ENCODE measurements around the gene MBNL3. TPM values are rescaled to one million over a fixed set of nuclear protein-coding genes. Genes with fewer than 3 reads are reported as not detected.
"Not testable (repeated sequence)": the region's sequence is repeated elsewhere in the genome, so short reads cannot be mapped to it uniquely, and the experiment has no call there.

The MBNL3 gene
- total RNA-seq, 2 experiments from 2014 or later = 28.3 to 30.7 TPM

- Mint-ChIP-seq H3K4me1 (no peaks in the 10 kb centered on the region), H3K27me3 (no peaks in the 10 kb centered on the region), H3K9me3 (no peaks in the 10 kb centered on the region), H3K36me3 (no peaks in the 10 kb centered on the region), H3K27ac (no peak overlapping the region), H3K4me3 (no peak overlapping the region)
- DNase-seq (no peak), ATAC-seq (ENCODE audit: low read depth) (no peak)
- POLR2A ChIA-PET = no interaction called here
Measured at GRCh38 chrX:132467989-132468388, 20.8 kb downstream of the MBNL3 start.

- ATAC-seq (ENCODE audit: low read depth) = no peak
- Mint-ChIP-seq H3K36me3 (no peaks in the 10 kb centered on the region), H3K4me3 (no peak overlapping the region), H3K27me3 (no peaks in the 10 kb centered on the region), H3K9me3 (no peaks in the 10 kb centered on the region), H3K4me1 (no peaks in the 10 kb centered on the region), H3K27ac (no peak overlapping the region)
- POLR2A ChIA-PET = no interaction called here
- no peak for DNase-seq
Measured at GRCh38 chrX:132467026-132467425, 21.8 kb downstream of the MBNL3 start.

GRCh38 chrX:132463411-132463810 lies 25.4 kb downstream of the MBNL3 start:
- Mint-ChIP-seq H3K4me3 (no peak overlapping the region), H3K27ac (no peak overlapping the region), H3K27me3 (no peaks in the 10 kb centered on the region), H3K9me3 (no peaks in the 10 kb centered on the region), H3K4me1 (no peaks in the 10 kb centered on the region), H3K36me3 (peaks cover 5% of the 10 kb centered on the region)
- ATAC-seq (ENCODE audit: low read depth) (no peak), DNase-seq (no peak)
- POLR2A ChIA-PET = no interaction called here

- Mint-ChIP-seq H3K36me3 (peaks cover 9% of the 10 kb centered on the region), H3K27me3 (no peaks in the 10 kb centered on the region), H3K27ac (no peak overlapping the region), H3K9me3 (no peaks in the 10 kb centered on the region), H3K4me3 (no peak overlapping the region), H3K4me1 (no peaks in the 10 kb centered on the region)
- no peak for ATAC-seq (ENCODE audit: low read depth)
- POLR2A ChIA-PET = no interaction called here
- no peak for DNase-seq
Measured at GRCh38 chrX:132461886-132462285, 27.0 kb downstream of the MBNL3 start.

- H3K9me3 Mint-ChIP-seq = peaks cover 10% of the 10 kb centered on the region
- H3K4me1 Mint-ChIP-seq = no peaks in the 10 kb centered on the region
- no peaks in the 10 kb centered on the region for H3K27me3 Mint-ChIP-seq
- DNase-seq = no peak
- ATAC-seq (ENCODE audit: low read depth) = no peak
- POLR2A ChIA-PET = no interaction called here
- H3K36me3 Mint-ChIP-seq = peaks cover 16% of the 10 kb centered on the region
- no peak overlapping the region for H3K4me3 Mint-ChIP-seq
- no peak overlapping the region for H3K27ac Mint-ChIP-seq
Measured at GRCh38 chrX:132452911-132453550, 35.8 kb downstream of the MBNL3 start.

GRCh38 chrX:132445909-132446308 lies 42.9 kb downstream of the MBNL3 start:
- H3K27me3 Mint-ChIP-seq; POLR2A ChIA-PET; ATAC-seq (ENCODE audit: low read depth): not testable (repeated sequence)

GRCh38 chrX:132444936-132445335 lies 43.9 kb downstream of the MBNL3 start:
- H3K4me1 Mint-ChIP-seq = no peaks in the 10 kb centered on the region
- POLR2A ChIA-PET = no interaction called here
- DNase-seq (no peak), ATAC-seq (ENCODE audit: low read depth) (no peak)
- H3K27ac Mint-ChIP-seq = no peak overlapping the region
- peaks cover 2% of the 10 kb centered on the region for H3K36me3 Mint-ChIP-seq
- no peaks in the 10 kb centered on the region for H3K27me3 Mint-ChIP-seq
- peaks cover 8% of the 10 kb centered on the region for H3K9me3 Mint-ChIP-seq
- no peak overlapping the region for H3K4me3 Mint-ChIP-seq

More at GRCh38 chrX:132445909-132446308, 42.9 kb downstream of the MBNL3 start:
- H3K4me3 Mint-ChIP-seq, DNase-seq, H3K27ac Mint-ChIP-seq, H3K4me1 Mint-ChIP-seq, H3K36me3 Mint-ChIP-seq: not testable (repeated sequence)
- peaks cover 11% of the 10 kb centered on the region for H3K9me3 Mint-ChIP-seq

- H3K9me3 Mint-ChIP-seq = peaks cover 3% of the 10 kb centered on the region
Measured at GRCh38 chrX:132443196-132444135, 45.4 kb downstream of the MBNL3 start.

GRCh38 chrX:132442691-132443090 lies 46.1 kb downstream of the MBNL3 start:
- ATAC-seq (ENCODE audit: low read depth) = no peak
- Mint-ChIP-seq H3K27ac (no peak overlapping the region), H3K4me3 (no peak overlapping the region), H3K4me1 (no peaks in the 10 kb centered on the region), H3K9me3 (peaks cover 3% of the 10 kb centered on the region), H3K27me3 (no peaks in the 10 kb centered on the region), H3K36me3 (no peaks in the 10 kb centered on the region)
- DNase-seq = no peak
- POLR2A ChIA-PET = no interaction called here

More at GRCh38 chrX:132443196-132444135, 45.4 kb downstream of the MBNL3 start:
- Mint-ChIP-seq H3K27me3 (no peaks in the 10 kb centered on the region), H3K27ac (no peak overlapping the region), H3K36me3 (no peaks in the 10 kb centered on the region), H3K4me3 (no peak overlapping the region), H3K4me1 (no peaks in the 10 kb centered on the region)
- POLR2A ChIA-PET = no interaction called here
- DNase-seq (no peak), ATAC-seq (ENCODE audit: low read depth) (no peak)

- Mint-ChIP-seq H3K27me3 (no peaks in the 10 kb centered on the region), H3K4me3 (no peak overlapping the region), H3K27ac (no peak overlapping the region), H3K4me1 (no peaks in the 10 kb centered on the region), H3K9me3 (no peaks in the 10 kb centered on the region), H3K36me3 (peaks cover 5% of the 10 kb centered on the region)
- DNase-seq (no peak), ATAC-seq (ENCODE audit: low read depth) (no peak)
- POLR2A ChIA-PET = no interaction called here
Measured at GRCh38 chrX:132435222-132435621, 53.6 kb downstream of the MBNL3 start.

- POLR2A ChIA-PET = no interaction called here
- peaks cover 5% of the 10 kb centered on the region for H3K36me3 Mint-ChIP-seq
Measured at GRCh38 chrX:132433551-132433950, 55.3 kb downstream of the MBNL3 start.

GRCh38 chrX:132433001-132433400 lies 55.8 kb downstream of the MBNL3 start:
- DNase-seq (no peak), ATAC-seq (ENCODE audit: low read depth) (no peak)
- Mint-ChIP-seq H3K36me3 (peaks cover 5% of the 10 kb centered on the region), H3K9me3 (no peaks in the 10 kb centered on the region), H3K27ac (no peak overlapping the region), H3K4me1 (no peaks in the 10 kb centered on the region), H3K27me3 (no peaks in the 10 kb centered on the region), H3K4me3 (no peak overlapping the region)
- POLR2A ChIA-PET = no interaction called here

More at GRCh38 chrX:132433551-132433950, 55.3 kb downstream of the MBNL3 start:
- ATAC-seq (ENCODE audit: low read depth) = no peak
- H3K4me1 Mint-ChIP-seq = no peaks in the 10 kb centered on the region
- no peaks in the 10 kb centered on the region for H3K27me3 Mint-ChIP-seq
- no peak overlapping the region for H3K4me3 Mint-ChIP-seq
- H3K9me3 Mint-ChIP-seq = no peaks in the 10 kb centered on the region
- DNase-seq = no peak
- no peak overlapping the region for H3K27ac Mint-ChIP-seq

GRCh38 chrX:132428896-132429295 lies 59.9 kb downstream of the MBNL3 start:
- Mint-ChIP-seq H3K9me3 (no peaks in the 10 kb centered on the region), H3K4me1 (no peaks in the 10 kb centered on the region)
- no peak for ATAC-seq (ENCODE audit: low read depth)

GRCh38 chrX:132426695-132427281 lies 62.0 kb downstream of the MBNL3 start:
- Mint-ChIP-seq H3K4me3 (no peak overlapping the region), H3K36me3 (peaks cover 5% of the 10 kb centered on the region), H3K9me3 (no peaks in the 10 kb centered on the region), H3K4me1 (no peaks in the 10 kb centered on the region), H3K27ac (no peak overlapping the region), H3K27me3 (no peaks in the 10 kb centered on the region)
- POLR2A ChIA-PET = no interaction called here
- no peak for ATAC-seq (ENCODE audit: low read depth)
- DNase-seq = no peak

More at GRCh38 chrX:132428896-132429295, 59.9 kb downstream of the MBNL3 start:
- no peak for DNase-seq
- H3K27me3 Mint-ChIP-seq = no peaks in the 10 kb centered on the region
- POLR2A ChIA-PET = no interaction called here
- H3K4me3 Mint-ChIP-seq = no peak overlapping the region
- H3K27ac Mint-ChIP-seq = no peak overlapping the region
- H3K36me3 Mint-ChIP-seq = peaks cover 5% of the 10 kb centered on the region

Data from activated naive CD8-positive, alpha-beta T cell treated with anti-CD3 and anti-CD28 coated beads, Interleukin-2, amount 10 ng/mL, durations not matched to agents 7 days and 5 days (primary cell).